ENCODE measurements around the gene CCR9. TPM values are rescaled to one million over a fixed set of nuclear protein-coding genes. Genes with fewer than 3 reads are reported as not detected.

Gene CCR9
- total RNA-seq, 1 donor from 2014 or later, result not detected

GRCh38 chr3:45858809-45859543 lies 27.4 kb upstream of the CCR9 start:
- Mint-ChIP-seq H3K4me1 (ENCODE audit: unreplicated experiment) (no peaks in the 10 kb centered on the region), H3K36me3 (ENCODE audit: unreplicated experiment) (peaks cover 1% of the 10 kb centered on the region), H3K9me3 (ENCODE audit: unreplicated experiment) (peaks cover 19% of the 10 kb centered on the region), H3K27ac (ENCODE audit: unreplicated experiment) (no peak overlapping the region), H3K27me3 (ENCODE audit: unreplicated experiment) (peaks cover 68% of the 10 kb centered on the region), H3K4me3 (ENCODE audit: unreplicated experiment) (no peak overlapping the region)
- TF ChIP-seq, protein P1, sequence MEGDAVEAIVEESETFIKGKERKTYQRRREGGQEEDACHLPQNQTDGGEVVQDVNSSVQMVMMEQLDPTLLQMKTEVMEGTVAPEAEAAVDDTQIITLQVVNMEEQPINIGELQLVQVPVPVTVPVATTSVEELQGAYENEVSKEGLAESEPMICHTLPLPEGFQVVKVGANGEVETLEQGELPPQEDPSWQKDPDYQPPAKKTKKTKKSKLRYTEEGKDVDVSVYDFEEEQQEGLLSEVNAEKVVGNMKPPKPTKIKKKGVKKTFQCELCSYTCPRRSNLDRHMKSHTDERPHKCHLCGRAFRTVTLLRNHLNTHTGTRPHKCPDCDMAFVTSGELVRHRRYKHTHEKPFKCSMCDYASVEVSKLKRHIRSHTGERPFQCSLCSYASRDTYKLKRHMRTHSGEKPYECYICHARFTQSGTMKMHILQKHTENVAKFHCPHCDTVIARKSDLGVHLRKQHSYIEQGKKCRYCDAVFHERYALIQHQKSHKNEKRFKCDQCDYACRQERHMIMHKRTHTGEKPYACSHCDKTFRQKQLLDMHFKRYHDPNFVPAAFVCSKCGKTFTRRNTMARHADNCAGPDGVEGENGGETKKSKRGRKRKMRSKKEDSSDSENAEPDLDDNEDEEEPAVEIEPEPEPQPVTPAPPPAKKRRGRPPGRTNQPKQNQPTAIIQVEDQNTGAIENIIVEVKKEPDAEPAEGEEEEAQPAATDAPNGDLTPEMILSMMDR (IDR thresholded peaks at IDR 0.05), result no peak
- no peak for DNase-seq (ENCODE audit: extremely low spot score, unreplicated experiment)

DNA sequence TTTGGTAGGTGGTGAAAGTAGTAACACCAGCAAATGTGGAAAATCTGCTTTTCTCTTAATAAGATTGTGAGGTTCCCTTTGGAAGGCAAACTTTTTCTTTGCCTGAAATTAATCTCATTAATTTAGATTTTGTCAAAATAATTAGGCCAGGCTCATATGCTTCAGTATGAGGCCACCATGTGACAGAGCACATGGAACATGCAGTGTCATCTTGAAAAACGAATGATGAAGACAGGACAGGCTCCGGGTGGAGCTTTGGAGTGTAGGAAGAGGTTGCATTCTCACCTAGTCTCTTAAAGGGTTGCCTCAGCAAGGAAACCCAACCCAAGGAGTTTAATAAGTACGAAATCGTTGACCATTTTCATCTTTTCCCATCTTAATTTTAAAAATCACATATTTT lies 25.9 kb upstream of the CCR9 start:
- TF ChIP-seq, protein P1 (IDR thresholded peaks at IDR 0.05), result no peak
- Mint-ChIP-seq H3K27ac (ENCODE audit: unreplicated experiment) (no peak overlapping the region), H3K9me3 (ENCODE audit: unreplicated experiment) (peaks cover 18% of the 10 kb centered on the region), H3K27me3 (ENCODE audit: unreplicated experiment) (peaks cover 68% of the 10 kb centered on the region), H3K36me3 (ENCODE audit: unreplicated experiment) (peaks cover 1% of the 10 kb centered on the region), H3K4me3 (ENCODE audit: unreplicated experiment) (no peak overlapping the region), H3K4me1 (ENCODE audit: unreplicated experiment) (no peaks in the 10 kb centered on the region)
- DNase-seq (ENCODE audit: extremely low spot score, unreplicated experiment), result no peak

DNA sequence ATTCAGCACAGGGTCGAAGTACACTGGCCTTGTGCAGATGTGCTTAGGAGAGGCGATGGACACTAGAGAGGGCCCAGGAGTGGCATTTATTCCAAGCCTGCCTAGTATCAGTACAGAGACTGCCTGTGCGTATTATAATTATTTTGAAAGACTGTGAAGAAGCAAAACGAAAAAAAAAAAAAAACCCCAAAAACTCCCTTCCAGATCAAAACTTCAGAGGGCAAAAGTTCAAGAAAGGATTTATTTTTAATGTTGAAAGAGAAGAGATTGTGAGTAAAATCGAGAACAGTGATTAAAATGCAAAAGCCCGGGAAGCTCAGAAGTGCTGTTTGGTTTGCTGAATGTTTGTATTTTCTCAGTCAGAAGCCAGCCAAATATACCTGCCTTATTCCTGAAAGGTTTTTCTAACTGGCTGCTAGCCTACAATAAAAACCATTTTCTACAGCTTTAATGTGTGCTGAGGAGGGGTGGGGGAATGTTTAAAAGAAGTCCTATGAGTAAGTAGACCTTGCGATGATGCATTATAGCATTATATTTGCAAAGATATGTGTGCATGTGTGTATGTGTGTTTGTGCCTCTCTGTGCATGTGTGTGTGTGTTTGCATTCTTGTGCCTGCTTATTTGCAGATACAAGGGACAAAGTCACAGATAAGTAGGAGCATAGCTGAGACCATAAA lies 25.2 kb upstream of the CCR9 start:
- Mint-ChIP-seq H3K4me1 (ENCODE audit: unreplicated experiment) (no peaks in the 10 kb centered on the region), H3K27me3 (ENCODE audit: unreplicated experiment) (peaks cover 68% of the 10 kb centered on the region), H3K36me3 (ENCODE audit: unreplicated experiment) (no peaks in the 10 kb centered on the region), H3K9me3 (ENCODE audit: unreplicated experiment) (peaks cover 11% of the 10 kb centered on the region), H3K4me3 (ENCODE audit: unreplicated experiment) (no peak overlapping the region), H3K27ac (ENCODE audit: unreplicated experiment) (no peak overlapping the region)
- DNase-seq (ENCODE audit: extremely low spot score, unreplicated experiment), result no peak
- TF ChIP-seq, protein P1 (IDR thresholded peaks at IDR 0.05), result no peak

- Mint-ChIP-seq H3K27me3 (ENCODE audit: unreplicated experiment) (peaks cover 81% of the 10 kb centered on the region), H3K36me3 (ENCODE audit: unreplicated experiment) (no peaks in the 10 kb centered on the region), H3K4me1 (ENCODE audit: unreplicated experiment) (no peaks in the 10 kb centered on the region), H3K27ac (ENCODE audit: unreplicated experiment) (no peak overlapping the region), H3K9me3 (ENCODE audit: unreplicated experiment) (peaks cover 7% of the 10 kb centered on the region), H3K4me3 (ENCODE audit: unreplicated experiment) (no peak overlapping the region)
- TF ChIP-seq, protein P1 (IDR thresholded peaks at IDR 0.05), result no peak
- no peak for DNase-seq (ENCODE audit: extremely low spot score, unreplicated experiment)
These were observed 21.4 kb upstream of the CCR9 start for GRCh38 chr3:45864760-45865519.

- H3K27me3 Mint-ChIP-seq (ENCODE audit: unreplicated experiment), result peaks cover 82% of the 10 kb centered on the region
These were observed 20.8 kb upstream of the CCR9 start for GRCh38 chr3:45865563-45865962.

More at GRCh38 chr3:45865563-45865962, 20.8 kb upstream of the CCR9 start:
- H3K4me3 Mint-ChIP-seq (ENCODE audit: unreplicated experiment), result no peak overlapping the region
- H3K9me3 Mint-ChIP-seq (ENCODE audit: unreplicated experiment), result peaks cover 7% of the 10 kb centered on the region
- TF ChIP-seq, protein P1 (IDR thresholded peaks at IDR 0.05), result no peak
- H3K27ac Mint-ChIP-seq (ENCODE audit: unreplicated experiment), result no peak overlapping the region
- H3K4me1 Mint-ChIP-seq (ENCODE audit: unreplicated experiment), result no peaks in the 10 kb centered on the region
- no peaks in the 10 kb centered on the region for H3K36me3 Mint-ChIP-seq (ENCODE audit: unreplicated experiment)
- no peak for DNase-seq (ENCODE audit: extremely low spot score, unreplicated experiment)

Measured in osteocyte (in vitro differentiated cells).